Measurements from ENCODE around the gene SETD1B.
A peak's percentile ranks its signal among the peaks of the same experiment; 100 is the strongest.
"Not testable (repeated sequence)": the region's sequence is repeated elsewhere in the genome, so short reads cannot be mapped to it uniquely, and the experiment has no call there.

SETD1B gene

GRCh38 chr12:121803861-121804416 is at the start of gene SETD1B:
Gene SETD1B (plus strand): TSS chr12:121804009. CDS start chr12:121804738, 729 bp downstream.
- DNase-seq, result peak; percentile 64

GRCh38 chr12:121754836-121755235 is 49.0 kb upstream of the SETD1B start:
- no peak for DNase-seq

GRCh38 chr12:121755591-121755990 is 48.2 kb upstream of the SETD1B start:
- no peak for DNase-seq

GRCh38 chr12:121758536-121758935 is 45.3 kb upstream of the SETD1B start:
- DNase-seq, result not testable (repeated sequence)

GRCh38 chr12:121762269-121762668 is 41.5 kb upstream of the SETD1B start:
- DNase-seq, result no peak

- no peak for DNase-seq
These were observed 39.0 kb upstream of the SETD1B start for GRCh38 chr12:121764808-121765207.

GRCh38 chr12:121765573-121765972 is 38.2 kb upstream of the SETD1B start:
- DNase-seq, result no peak

- DNase-seq, result no peak
These were observed 37.3 kb upstream of the SETD1B start for GRCh38 chr12:121766290-121767039.

- peak; percentile 85 for DNase-seq
These were observed 36.2 kb upstream of the SETD1B start for GRCh38 chr12:121767525-121768016.

- no peak for DNase-seq
These were observed 34.4 kb upstream of the SETD1B start for GRCh38 chr12:121769297-121769830.

GRCh38 chr12:121769831-121770301 is 33.9 kb upstream of the SETD1B start:
- DNase-seq, result no peak

- peak; percentile 34 for DNase-seq
These were observed 33.4 kb upstream of the SETD1B start for GRCh38 chr12:121770388-121770787.

GRCh38 chr12:121770813-121771625 is 32.8 kb upstream of the SETD1B start:
- DNase-seq, result peak; percentile 20

- peak; percentile 73 for DNase-seq
These were observed 30.6 kb upstream of the SETD1B start for GRCh38 chr12:121773011-121773777.

GRCh38 chr12:121774968-121775474 is 28.8 kb upstream of the SETD1B start:
- DNase-seq, result no peak

- no peak for DNase-seq
These were observed 28.3 kb upstream of the SETD1B start for GRCh38 chr12:121775501-121775900.

GRCh38 chr12:121776190-121777098 is 27.4 kb upstream of the SETD1B start:
- DNase-seq, result peak; percentile 69

- DNase-seq, result no peak
These were observed 25.0 kb upstream of the SETD1B start for GRCh38 chr12:121778567-121779421.

- DNase-seq, result no peak
These were observed 24.4 kb upstream of the SETD1B start for GRCh38 chr12:121779422-121779895.

- no peak for DNase-seq
These were observed 23.4 kb upstream of the SETD1B start for GRCh38 chr12:121780429-121780828.

Data from retina (tissue), 1 donor.